ENCODE measurements around the gene GNAT3. TPM values are rescaled to one million over a fixed set of nuclear protein-coding genes. Genes with fewer than 3 reads are reported as not detected.

GNAT3 gene
- total and polyA plus RNA-seq, 2 of the 8 experiments (the other 6 are each of a cell fraction or from before 2014, with no cell fraction given), result not detected

DNA sequence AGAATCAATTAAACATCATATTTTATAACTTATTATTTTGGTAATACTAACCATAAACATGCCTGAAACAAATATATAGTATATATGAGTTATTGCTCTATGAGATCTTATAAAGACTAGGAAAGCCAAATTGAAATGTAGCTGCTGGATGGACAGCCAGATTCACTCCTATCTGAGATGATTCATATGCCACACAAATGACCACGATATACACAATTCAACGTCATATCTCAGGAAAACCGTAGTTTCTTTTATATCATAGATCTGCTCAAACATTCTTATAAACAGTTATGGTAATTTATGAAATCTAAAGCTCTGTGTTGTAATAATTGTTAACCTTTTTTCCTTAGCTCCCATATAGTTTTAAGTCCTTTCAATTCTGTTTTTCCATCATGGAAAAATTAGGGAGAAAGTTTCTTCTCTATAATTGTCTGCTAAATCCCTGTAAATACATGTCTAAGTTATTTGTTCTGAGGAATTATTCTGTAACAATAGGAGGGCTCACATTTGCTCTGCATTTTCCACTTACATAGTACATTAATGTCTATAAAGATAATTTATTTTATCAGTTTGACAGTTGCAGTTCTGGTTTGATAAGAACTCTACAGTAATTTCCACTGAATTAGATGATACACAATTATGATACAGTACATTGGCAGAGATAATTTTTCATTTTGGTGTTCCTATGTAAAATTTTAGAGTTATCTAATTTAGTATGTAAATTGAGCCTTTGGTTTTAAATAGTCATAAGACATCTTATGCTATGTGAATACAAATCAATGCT, 42.7 kb downstream of the GNAT3 start (continued):
- TF ChIP-seq, protein P1, sequence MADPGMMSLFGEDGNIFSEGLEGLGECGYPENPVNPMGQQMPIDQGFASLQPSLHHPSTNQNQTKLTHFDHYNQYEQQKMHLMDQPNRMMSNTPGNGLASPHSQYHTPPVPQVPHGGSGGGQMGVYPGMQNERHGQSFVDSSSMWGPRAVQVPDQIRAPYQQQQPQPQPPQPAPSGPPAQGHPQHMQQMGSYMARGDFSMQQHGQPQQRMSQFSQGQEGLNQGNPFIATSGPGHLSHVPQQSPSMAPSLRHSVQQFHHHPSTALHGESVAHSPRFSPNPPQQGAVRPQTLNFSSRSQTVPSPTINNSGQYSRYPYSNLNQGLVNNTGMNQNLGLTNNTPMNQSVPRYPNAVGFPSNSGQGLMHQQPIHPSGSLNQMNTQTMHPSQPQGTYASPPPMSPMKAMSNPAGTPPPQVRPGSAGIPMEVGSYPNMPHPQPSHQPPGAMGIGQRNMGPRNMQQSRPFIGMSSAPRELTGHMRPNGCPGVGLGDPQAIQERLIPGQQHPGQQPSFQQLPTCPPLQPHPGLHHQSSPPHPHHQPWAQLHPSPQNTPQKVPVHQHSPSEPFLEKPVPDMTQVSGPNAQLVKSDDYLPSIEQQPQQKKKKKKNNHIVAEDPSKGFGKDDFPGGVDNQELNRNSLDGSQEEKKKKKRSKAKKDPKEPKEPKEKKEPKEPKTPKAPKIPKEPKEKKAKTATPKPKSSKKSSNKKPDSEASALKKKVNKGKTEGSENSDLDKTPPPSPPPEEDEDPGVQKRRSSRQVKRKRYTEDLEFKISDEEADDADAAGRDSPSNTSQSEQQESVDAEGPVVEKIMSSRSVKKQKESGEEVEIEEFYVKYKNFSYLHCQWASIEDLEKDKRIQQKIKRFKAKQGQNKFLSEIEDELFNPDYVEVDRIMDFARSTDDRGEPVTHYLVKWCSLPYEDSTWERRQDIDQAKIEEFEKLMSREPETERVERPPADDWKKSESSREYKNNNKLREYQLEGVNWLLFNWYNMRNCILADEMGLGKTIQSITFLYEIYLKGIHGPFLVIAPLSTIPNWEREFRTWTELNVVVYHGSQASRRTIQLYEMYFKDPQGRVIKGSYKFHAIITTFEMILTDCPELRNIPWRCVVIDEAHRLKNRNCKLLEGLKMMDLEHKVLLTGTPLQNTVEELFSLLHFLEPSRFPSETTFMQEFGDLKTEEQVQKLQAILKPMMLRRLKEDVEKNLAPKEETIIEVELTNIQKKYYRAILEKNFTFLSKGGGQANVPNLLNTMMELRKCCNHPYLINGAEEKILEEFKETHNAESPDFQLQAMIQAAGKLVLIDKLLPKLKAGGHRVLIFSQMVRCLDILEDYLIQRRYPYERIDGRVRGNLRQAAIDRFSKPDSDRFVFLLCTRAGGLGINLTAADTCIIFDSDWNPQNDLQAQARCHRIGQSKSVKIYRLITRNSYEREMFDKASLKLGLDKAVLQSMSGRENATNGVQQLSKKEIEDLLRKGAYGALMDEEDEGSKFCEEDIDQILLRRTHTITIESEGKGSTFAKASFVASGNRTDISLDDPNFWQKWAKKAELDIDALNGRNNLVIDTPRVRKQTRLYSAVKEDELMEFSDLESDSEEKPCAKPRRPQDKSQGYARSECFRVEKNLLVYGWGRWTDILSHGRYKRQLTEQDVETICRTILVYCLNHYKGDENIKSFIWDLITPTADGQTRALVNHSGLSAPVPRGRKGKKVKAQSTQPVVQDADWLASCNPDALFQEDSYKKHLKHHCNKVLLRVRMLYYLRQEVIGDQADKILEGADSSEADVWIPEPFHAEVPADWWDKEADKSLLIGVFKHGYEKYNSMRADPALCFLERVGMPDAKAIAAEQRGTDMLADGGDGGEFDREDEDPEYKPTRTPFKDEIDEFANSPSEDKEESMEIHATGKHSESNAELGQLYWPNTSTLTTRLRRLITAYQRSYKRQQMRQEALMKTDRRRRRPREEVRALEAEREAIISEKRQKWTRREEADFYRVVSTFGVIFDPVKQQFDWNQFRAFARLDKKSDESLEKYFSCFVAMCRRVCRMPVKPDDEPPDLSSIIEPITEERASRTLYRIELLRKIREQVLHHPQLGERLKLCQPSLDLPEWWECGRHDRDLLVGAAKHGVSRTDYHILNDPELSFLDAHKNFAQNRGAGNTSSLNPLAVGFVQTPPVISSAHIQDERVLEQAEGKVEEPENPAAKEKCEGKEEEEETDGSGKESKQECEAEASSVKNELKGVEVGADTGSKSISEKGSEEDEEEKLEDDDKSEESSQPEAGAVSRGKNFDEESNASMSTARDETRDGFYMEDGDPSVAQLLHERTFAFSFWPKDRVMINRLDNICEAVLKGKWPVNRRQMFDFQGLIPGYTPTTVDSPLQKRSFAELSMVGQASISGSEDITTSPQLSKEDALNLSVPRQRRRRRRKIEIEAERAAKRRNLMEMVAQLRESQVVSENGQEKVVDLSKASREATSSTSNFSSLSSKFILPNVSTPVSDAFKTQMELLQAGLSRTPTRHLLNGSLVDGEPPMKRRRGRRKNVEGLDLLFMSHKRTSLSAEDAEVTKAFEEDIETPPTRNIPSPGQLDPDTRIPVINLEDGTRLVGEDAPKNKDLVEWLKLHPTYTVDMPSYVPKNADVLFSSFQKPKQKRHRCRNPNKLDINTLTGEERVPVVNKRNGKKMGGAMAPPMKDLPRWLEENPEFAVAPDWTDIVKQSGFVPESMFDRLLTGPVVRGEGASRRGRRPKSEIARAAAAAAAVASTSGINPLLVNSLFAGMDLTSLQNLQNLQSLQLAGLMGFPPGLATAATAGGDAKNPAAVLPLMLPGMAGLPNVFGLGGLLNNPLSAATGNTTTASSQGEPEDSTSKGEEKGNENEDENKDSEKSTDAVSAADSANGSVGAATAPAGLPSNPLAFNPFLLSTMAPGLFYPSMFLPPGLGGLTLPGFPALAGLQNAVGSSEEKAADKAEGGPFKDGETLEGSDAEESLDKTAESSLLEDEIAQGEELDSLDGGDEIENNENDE (IDR thresholded peaks at IDR 0.05; ENCODE audit: insufficient replicate concordance, low read length), result no peak
- TF ChIP-seq PHF8 (conservative IDR thresholded peaks at IDR 0.05; ENCODE audit: low read depth, low read length), result no peak
- no peak for TF ChIP-seq EP300 (IDR thresholded peaks at IDR 0.05; ENCODE audit: borderline replicate concordance in 1 of 2, low read depth in 2 of 2, low read length in 2 of 2)

Data from H1 (cell line).